A549 (cell line): ENCODE measurements around the gene PRDM11. TPM values are rescaled to one million over a fixed set of nuclear protein-coding genes. Genes with fewer than 3 reads are reported as not detected.

Experiments used
- ATAC-seq, 2 experiments: fragments of 200-7000 bp in 1 of 2; fragments of >200 bp in 1 of 2; cut with Nextera tagmentation in 1 of 2; cut with Tn5 transposase in 1 of 2; 3 replicates each; pipeline versions ENCODE4 v1.8.0 to v1.9.1; 2018 to 2020; ENCODE audit warnings: mild to moderate bottlenecking in 1 of 2, moderate library complexity in 1 of 2
- CTCF ChIA-PET: fragments of 300-600 bp; sonication (Branson Sonifier 250); formaldehyde crosslinking; extraction: SDS; loops from one replicate; lab custom pipeline; 2021; ENCODE audit warnings: antibody characterized with exemption, inconsistent platforms; lab: Yijun Ruan, JAX
- POLR2A ChIA-PET: fragments of 350-600 bp; formaldehyde crosslinking; extraction: SDS; loops from one replicate; lab custom pipeline; 2021; ENCODE audit warnings: antibody characterized with exemption, inconsistent platforms; lab: Yijun Ruan, JAX
- DNase-seq, 2 experiments: peaks; one replicate each; pipeline versions ENCODE4 v3.0.0 to v3.0.0-alpha.2; 2011 to 2016; ENCODE audit warnings: low read depth in 1 of 2, low spot score in 1 of 2
- FAIRE-seq: peaks from 2 replicates; lab custom pipeline; 2011; peaks lifted over from hg19 to GRCh38; lab: Jason Lieb, UNC
- H3K27ac ChIP-seq, 2 experiments: fragments of >200 bp; sonication (Bioruptor Twin); formaldehyde crosslinking; 3 replicates each; pipeline ENCODE4 v1.5.1; 2016 to 2017
- H3K4me1 ChIP-seq: fragments of >200 bp; sonication (Bioruptor Twin); formaldehyde crosslinking; 3 replicates; pipeline ENCODE4 v1.6.1; 2016
- H3K4me2 ChIP-seq: fragments of >200 bp; sonication (Bioruptor Twin); formaldehyde crosslinking; 3 replicates; pipeline ENCODE4 v1.6.1; 2016
- H3K4me3 ChIP-seq: fragments of >200 bp; sonication (Bioruptor Twin); formaldehyde crosslinking; 3 replicates; pipeline ENCODE4 v1.5.1; 2016
- H3K9me3 ChIP-seq: fragments of >200 bp; sonication (Bioruptor Twin); formaldehyde crosslinking; 3 replicates; pipeline ENCODE4 v1.6.1; 2016
- BCL3 ChIP-seq: fragments of >200 bp; sonication (Bioruptor Twin); formaldehyde crosslinking; IDR thresholded peaks from 3 replicates; pipeline ENCODE4 v1.6.1; 2016
- BHLHE40 ChIP-seq: IDR thresholded peaks from 2 replicates; pipeline ENCODE4 v1.6.1; 2012; ENCODE audit warnings: low read depth, low read length, inconsistent platforms
- CBX2 ChIP-seq: fragments of 200-600 bp; sonication (generic); IDR thresholded peaks from 2 replicates; pipeline ENCODE4 v1.6.1; 2016; ENCODE audit warnings: low read depth, mild to moderate bottlenecking, borderline replicate concordance
- CBX8 ChIP-seq: fragments of 200-600 bp; sonication (generic); IDR thresholded peaks from 2 replicates; pipeline ENCODE4 v1.6.1; 2016
- CHD2 ChIP-seq: fragments of 150-350 bp; IDR thresholded peaks from 2 replicates; pipeline ENCODE4 v1.6.1; 2014; ENCODE audit warnings: low read length; ENCODE audit not compliant: partially characterized antibody
- CHD4 ChIP-seq: fragments of 200-600 bp; sonication (generic); IDR thresholded peaks from 2 replicates; pipeline ENCODE4 v1.6.1; 2016; ENCODE audit warnings: antibody characterized with exemption, mild to moderate bottlenecking, borderline replicate concordance
- CTCF ChIP-seq: fragments of >200 bp; sonication (Bioruptor Twin); formaldehyde crosslinking; IDR thresholded peaks from 3 replicates; pipeline ENCODE4 v1.5.1; 2016
- E2F6 ChIP-seq: IDR thresholded peaks from 2 replicates; pipeline ENCODE4 v1.6.1; 2012; ENCODE audit warnings: low read depth, borderline replicate concordance
- ESRRA ChIP-seq: fragments of 150-350 bp; IDR thresholded peaks from 2 replicates; pipeline ENCODE4 v1.6.1; 2014; ENCODE audit warnings: mild to moderate bottlenecking, low read length, borderline replicate concordance
- FOSL2 ChIP-seq, 2 experiments: fragments of 450-650 bp in 1 of 2; fragments of >200 bp in 1 of 2; sonication (Bioruptor Twin) in 1 of 2; formaldehyde crosslinking; IDR thresholded peaks; 2 replicates each; pipeline versions ENCODE4 v1.5.0 to v1.6.1; 2016 to 2020; ENCODE audit warnings: mild to moderate bottlenecking in 1 of 2, moderate library complexity in 1 of 2
- GATA3 ChIP-seq: IDR thresholded peaks from 2 replicates; pipeline ENCODE4 v1.6.1; 2012; ENCODE audit warnings: borderline replicate concordance
- HMGXB4 ChIP-seq: fragments of 250-450 bp; sonication (Bioruptor Pico); IDR thresholded peaks from 2 replicates; pipeline ENCODE4 v1.5.0; 2021; ENCODE audit warnings: mild to moderate bottlenecking, moderate library complexity, borderline replicate concordance
- JUN ChIP-seq, 2 experiments: fragments of >200 bp; sonication (Bioruptor Twin); formaldehyde crosslinking; IDR thresholded peaks; 2 replicates in 1 of 2; 3 replicates in 1 of 2; pipeline ENCODE4 v1.6.1; 2016 to 2017
- JUNB ChIP-seq: fragments of >200 bp; sonication (Bioruptor Twin); formaldehyde crosslinking; IDR thresholded peaks from 2 replicates; pipeline ENCODE4 v1.6.1; 2016
- KDM1A ChIP-seq: fragments of 200-600 bp; sonication (generic); IDR thresholded peaks from 2 replicates; pipeline ENCODE4 v1.6.1; 2016; ENCODE audit warnings: low read depth, mild to moderate bottlenecking
- MAZ ChIP-seq: fragments of 150-350 bp; IDR thresholded peaks from 2 replicates; pipeline ENCODE4 v1.6.1; 2014; ENCODE audit warnings: antibody characterized with exemption, low read depth, low read length, borderline replicate concordance
- RARB ChIP-seq: fragments of 250-450 bp; sonication (Bioruptor Pico); IDR thresholded peaks from 2 replicates; pipeline ENCODE4 v1.8.0; 2021; ENCODE audit warnings: mild to moderate bottlenecking, moderate library complexity
- RCOR1 ChIP-seq: fragments of 150-350 bp; IDR thresholded peaks from 2 replicates; pipeline ENCODE4 v1.6.1; 2014; ENCODE audit warnings: antibody characterized with exemption, low read length, low read depth
- SREBF2 ChIP-seq: fragments of 450-650 bp; IDR thresholded peaks from 2 replicates; pipeline ENCODE4 v1.6.1; 2014; ENCODE audit warnings: mild to moderate bottlenecking, moderate library complexity
- TFCP2L1 ChIP-seq: fragments of 250-450 bp; sonication (Bioruptor Pico); IDR thresholded peaks from 2 replicates; pipeline ENCODE4 v1.5.0; 2021; ENCODE audit warnings: mild to moderate bottlenecking
- ZFP36 ChIP-seq: fragments of 450-650 bp; IDR thresholded peaks from 2 replicates; pipeline ENCODE4 v1.6.1; 2014; ENCODE audit warnings: borderline replicate concordance; ENCODE audit not compliant: partially characterized antibody
- ZSCAN20 ChIP-seq: fragments of 250-450 bp; sonication (Bioruptor Pico); IDR thresholded peaks from 2 replicates; pipeline ENCODE4 v1.8.0; 2022; ENCODE audit warnings: mild to moderate bottlenecking, moderate library complexity
- WGBS: methylation state at CpG from one replicate; pipeline ENCODE4 v1.1.6; 2017; ENCODE audit errors: missing lambda C conversion rate; 5-methylcytosine and 5-hydroxymethylcytosine counted together
- polyA plus RNA-seq, 4 experiments: library from polyadenylated mRNA; depleted of rRNA in 3 of 4; stranded (reverse); fragments of >200 nt; fragmentation: RNase III in 1 of 4; extraction: RNeasy Plus Mini Kit Qiagen cat#74134 plus additional on column Dnase treatment in 1 of 4; gene quantifications; 2 replicates in 3 of 4; 3 replicates in 1 of 4; pipeline ENCODE4 v1.2.3, GENCODE V29; 2011 to 2017
- TF ChIP-seq, protein P1 (sequence below): fragments of 250-450 bp; sonication (Bioruptor Pico); IDR thresholded peaks from 2 replicates; pipeline ENCODE4 v1.5.0; 2020; ENCODE audit warnings: low read depth, mild to moderate bottlenecking, moderate library complexity
- TF ChIP-seq, protein P2 (sequence below): fragments of 450-650 bp; IDR thresholded peaks from 2 replicates; pipeline ENCODE4 v1.6.1; 2014; ENCODE audit warnings: antibody characterized with exemption
- TF ChIP-seq, protein P3 (sequence below): IDR thresholded peaks from 2 replicates; pipeline ENCODE4 v1.6.1; 2012

The PRDM11 gene
- polyA plus RNA-seq, 2 of the 4 experiments (the other 2 are of a cell fraction): 4.3 to 5.3 TPM

DNA sequence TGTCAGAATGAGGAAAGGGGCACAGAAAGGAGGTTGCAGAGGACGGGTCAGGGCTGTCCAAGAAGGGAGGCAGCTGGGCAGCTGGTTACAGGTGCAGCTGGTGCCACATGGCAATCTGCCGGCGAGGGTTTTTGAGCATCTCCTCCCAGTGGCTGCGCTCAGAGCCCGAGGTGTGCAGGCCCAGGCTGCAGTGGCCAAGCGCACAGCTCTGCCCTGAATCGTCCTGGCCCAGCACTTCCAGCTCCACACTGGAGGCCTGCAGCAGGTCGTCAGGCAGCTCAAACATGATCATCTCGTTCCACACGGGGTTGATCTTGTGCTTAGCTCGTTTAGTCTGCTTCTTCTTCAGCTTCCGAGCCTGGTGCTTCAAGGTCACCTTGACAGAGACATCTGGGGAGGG lies 97.5 kb downstream of the PRDM11 start:
- FAIRE-seq: no peak

GRCh38 chr11:45245218-45246045 lies 99.0 kb downstream of the PRDM11 start:
- ATAC-seq (no peak), DNase-seq (no peak), FAIRE-seq (no peak)
- Histone ChIP-seq H3K4me3 (no peak overlapping the region), H3K9me3 (no peaks in the 10 kb centered on the region), H3K4me2 (no peak overlapping the region), H3K4me1 (no peaks in the 10 kb centered on the region), H3K27ac (no peak overlapping the region)
- WGBS: 55% methylated on average over 8 of the region's 8 CpGs
- POLR2A ChIA-PET: no interaction called here
- CTCF ChIA-PET: interaction anchor here (0.9 to 4.1 kb wide), 12 partner anchors 7 to 142 kb away, joined by 3 to 32 read pairs (median 3); no protein-coding TSS in a partner anchor
- TF ChIP-seq CTCF (no peak), ZFP36 (no peak), RARB (no peak), KDM1A (no peak), MAZ (no peak), E2F6 (no peak), HMGXB4 (CRISPR knock-in tag) (no peak), ESRRA (no peak), JUN (IDR thresholded peaks at IDR 0.05) (no peak), FOSL2 (IDR thresholded peaks at IDR 0.05) (no peak), FOSL2 (CRISPR knock-in tag; IDR thresholded peaks at IDR 0.05) (no peak)
- TF ChIP-seq, protein P1, sequence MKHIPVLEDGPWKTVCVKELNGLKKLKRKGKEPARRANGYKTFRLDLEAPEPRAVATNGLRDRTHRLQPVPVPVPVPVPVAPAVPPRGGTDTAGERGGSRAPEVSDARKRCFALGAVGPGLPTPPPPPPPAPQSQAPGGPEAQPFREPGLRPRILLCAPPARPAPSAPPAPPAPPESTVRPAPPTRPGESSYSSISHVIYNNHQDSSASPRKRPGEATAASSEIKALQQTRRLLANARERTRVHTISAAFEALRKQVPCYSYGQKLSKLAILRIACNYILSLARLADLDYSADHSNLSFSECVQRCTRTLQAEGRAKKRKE (CRISPR knock-in tag): no peak

More for the DNA sequence above, 97.5 kb downstream of the PRDM11 start:
- Histone ChIP-seq H3K4me1 (no peaks in the 10 kb centered on the region), H3K27ac (no peak overlapping the region), H3K4me2 (no peak overlapping the region), H3K9me3 (no peaks in the 10 kb centered on the region), H3K4me3 (no peak overlapping the region)
- CTCF ChIA-PET: interaction anchor here (0.8 to 11.4 kb wide), 10 partner anchors 7 to 307 kb away, joined by 3 to 69 read pairs (median 4); no protein-coding TSS in a partner anchor
- POLR2A ChIA-PET: no interaction called here
- ATAC-seq (no peak), DNase-seq (no peak)
- WGBS: 69% methylated on average over 12 of the region's 12 CpGs
- TF ChIP-seq BCL3: no peak
- no peak for TF ChIP-seq SREBF2
- TF ChIP-seq, protein P2, sequence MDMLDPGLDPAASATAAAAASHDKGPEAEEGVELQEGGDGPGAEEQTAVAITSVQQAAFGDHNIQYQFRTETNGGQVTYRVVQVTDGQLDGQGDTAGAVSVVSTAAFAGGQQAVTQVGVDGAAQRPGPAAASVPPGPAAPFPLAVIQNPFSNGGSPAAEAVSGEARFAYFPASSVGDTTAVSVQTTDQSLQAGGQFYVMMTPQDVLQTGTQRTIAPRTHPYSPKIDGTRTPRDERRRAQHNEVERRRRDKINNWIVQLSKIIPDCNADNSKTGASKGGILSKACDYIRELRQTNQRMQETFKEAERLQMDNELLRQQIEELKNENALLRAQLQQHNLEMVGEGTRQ: no peak
- no peak for TF ChIP-seq JUNB
- TF ChIP-seq CTCF: no peak
- no peak for TF ChIP-seq TFCP2L1 (CRISPR knock-in tag)
- no peak for TF ChIP-seq CBX8
- no peak for TF ChIP-seq BHLHE40
- no peak for TF ChIP-seq RCOR1
- TF ChIP-seq GATA3: no peak
- no peak for TF ChIP-seq CHD2
- TF ChIP-seq, protein P3, sequence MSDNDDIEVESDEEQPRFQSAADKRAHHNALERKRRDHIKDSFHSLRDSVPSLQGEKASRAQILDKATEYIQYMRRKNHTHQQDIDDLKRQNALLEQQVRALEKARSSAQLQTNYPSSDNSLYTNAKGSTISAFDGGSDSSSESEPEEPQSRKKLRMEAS: no peak
- no peak for TF ChIP-seq CHD4
- TF ChIP-seq ZSCAN20 (CRISPR knock-in tag): no peak
- no peak for TF ChIP-seq CBX2
- TF ChIP-seq, all 56 proteins: peak for 0
